Epithelial cell of esophagus (primary cell): ENCODE data around the gene KRT4.

Experiments used
- DNase-seq: peaks from one replicate; pipeline ENCODE4 v3.0.0; 2010; ENCODE audit warnings: low read depth
- H3K4me3 ChIP-seq: 2 replicates; pipeline ENCODE4 v1.5.1; 2011; ENCODE audit warnings: mild to moderate bottlenecking, low read length, control low read depth
- TF ChIP-seq, protein P1 (sequence below): IDR thresholded peaks from 2 replicates; pipeline ENCODE4 v1.5.1; 2011; ENCODE audit warnings: low read depth, mild to moderate bottlenecking, low read length, control low read depth, inconsistent platforms; ENCODE audit not compliant: insufficient read depth; ENCODE audit errors: missing control alignments

Gene KRT4

DNA sequence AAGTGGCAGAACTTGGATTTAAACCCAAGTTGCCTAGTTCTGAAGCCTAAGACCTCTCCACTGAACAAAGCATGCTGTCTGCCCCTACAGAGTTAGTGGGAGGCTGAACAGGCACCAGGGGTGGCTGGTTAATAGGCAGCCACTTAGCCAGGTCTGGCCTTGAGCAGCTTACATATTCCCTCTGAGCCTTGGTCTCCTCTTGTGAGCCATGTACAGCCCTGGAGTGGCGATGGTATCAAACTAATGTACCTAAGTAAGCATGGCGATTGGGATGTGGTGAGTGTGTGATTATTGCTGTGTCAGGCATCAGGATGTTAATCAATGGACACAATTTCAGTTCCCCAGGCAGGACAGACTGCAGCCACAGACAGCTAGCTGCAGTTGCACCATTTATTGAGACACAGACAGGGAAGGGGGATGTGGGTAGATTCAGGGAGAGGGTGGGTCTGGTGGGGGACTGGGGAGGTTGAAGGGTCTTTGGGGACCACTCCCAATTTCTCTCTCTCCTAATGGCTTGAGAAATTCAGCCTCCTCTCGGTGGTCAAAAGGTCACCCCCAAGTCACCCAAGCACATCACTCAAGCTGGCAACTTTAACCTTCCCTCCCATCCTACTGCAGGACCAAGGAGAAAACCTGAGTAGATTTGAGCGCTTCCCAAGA, 7.3 kb upstream of the KRT4 start:
- TF ChIP-seq, protein P1, sequence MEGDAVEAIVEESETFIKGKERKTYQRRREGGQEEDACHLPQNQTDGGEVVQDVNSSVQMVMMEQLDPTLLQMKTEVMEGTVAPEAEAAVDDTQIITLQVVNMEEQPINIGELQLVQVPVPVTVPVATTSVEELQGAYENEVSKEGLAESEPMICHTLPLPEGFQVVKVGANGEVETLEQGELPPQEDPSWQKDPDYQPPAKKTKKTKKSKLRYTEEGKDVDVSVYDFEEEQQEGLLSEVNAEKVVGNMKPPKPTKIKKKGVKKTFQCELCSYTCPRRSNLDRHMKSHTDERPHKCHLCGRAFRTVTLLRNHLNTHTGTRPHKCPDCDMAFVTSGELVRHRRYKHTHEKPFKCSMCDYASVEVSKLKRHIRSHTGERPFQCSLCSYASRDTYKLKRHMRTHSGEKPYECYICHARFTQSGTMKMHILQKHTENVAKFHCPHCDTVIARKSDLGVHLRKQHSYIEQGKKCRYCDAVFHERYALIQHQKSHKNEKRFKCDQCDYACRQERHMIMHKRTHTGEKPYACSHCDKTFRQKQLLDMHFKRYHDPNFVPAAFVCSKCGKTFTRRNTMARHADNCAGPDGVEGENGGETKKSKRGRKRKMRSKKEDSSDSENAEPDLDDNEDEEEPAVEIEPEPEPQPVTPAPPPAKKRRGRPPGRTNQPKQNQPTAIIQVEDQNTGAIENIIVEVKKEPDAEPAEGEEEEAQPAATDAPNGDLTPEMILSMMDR, result no peak
- no peak for DNase-seq
- no peak overlapping the region for H3K4me3 ChIP-seq

DNA sequence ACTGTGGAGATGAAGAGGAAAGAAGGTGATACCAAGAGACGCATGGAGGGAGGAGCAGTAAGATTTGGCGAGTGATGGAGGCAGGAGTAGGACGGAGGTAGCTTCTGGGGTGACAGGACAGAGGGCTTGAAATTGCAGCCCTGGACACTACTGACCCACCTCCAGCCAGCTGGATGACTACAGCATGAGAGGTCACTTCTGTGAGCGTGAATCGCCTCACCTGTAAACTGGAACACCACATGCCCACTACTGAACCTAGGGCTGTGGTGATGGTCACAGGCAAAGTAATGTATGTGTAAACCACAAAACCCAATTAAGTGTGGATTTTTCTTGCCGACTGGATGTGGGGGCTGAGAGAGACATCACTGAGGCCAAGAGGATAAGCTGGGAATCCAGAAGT, 6.6 kb upstream of the KRT4 start:
- H3K4me3 ChIP-seq, result no peak overlapping the region
- no peak for DNase-seq
- TF ChIP-seq, protein P1, result no peak

DNA sequence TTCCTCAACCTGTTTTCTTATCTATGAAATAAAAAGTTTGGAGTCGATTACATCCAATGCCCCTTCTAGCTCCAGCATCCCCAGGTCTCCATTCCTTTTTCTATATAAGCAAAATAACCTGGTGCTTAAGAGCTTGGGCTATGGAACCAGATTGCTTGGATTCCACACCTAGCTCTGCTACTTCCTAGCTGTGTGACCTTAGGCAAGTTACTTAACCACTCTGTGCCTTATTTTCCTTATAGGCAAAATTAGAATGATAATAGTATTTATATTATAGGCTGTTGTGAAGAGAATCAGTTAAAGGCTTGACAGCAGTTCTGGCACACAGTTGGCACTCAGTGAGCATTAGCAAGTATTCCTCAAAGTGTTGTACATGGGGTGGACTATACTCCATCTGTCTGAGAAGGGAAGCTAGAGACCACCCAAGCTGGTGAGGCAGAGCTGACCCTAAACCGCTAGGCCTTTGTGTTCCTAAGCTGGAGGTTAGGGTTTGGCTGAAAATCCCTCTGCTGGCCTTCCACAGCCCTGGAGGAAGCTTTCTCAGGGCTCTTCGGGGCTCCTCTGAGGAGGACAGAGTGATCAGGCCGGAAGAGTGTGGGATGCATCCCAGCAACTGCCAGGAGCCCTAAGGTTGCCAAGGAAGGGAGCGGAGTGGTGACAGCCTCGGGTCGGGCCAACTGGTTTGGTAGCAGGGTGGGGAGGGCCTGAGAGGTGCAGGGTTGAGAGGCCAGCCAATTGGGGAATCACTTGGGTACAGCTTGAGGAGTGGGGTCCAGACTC, 6.0 kb upstream of the KRT4 start:
- TF ChIP-seq, protein P1, result no peak
- no peak overlapping the region for H3K4me3 ChIP-seq
- no peak for DNase-seq

DNA sequence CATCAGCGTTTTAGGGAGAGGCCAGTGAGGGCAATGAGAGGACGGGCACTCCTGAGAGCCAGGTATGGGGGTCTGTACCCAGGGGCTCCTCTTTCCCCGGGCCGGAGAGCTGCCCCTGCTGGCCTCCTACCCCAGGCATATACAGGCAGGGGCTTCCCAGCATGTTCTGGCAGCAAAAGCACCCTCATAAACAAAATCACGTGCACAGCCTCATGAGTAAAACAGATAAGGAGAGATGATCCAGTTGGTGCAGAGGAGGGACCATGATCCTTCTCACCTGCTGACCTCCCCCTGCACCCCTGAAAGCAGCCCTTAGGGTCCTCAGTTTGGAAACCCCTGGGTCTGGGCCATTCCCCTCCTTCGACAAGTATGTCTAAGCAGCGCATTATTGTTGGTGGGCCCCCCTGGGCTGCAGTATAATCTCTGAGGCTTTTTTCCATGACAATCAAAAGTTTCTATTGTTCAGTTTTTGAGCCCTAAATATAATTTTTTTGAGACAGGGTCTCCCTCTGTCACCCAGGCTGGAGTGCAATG, 5.0 kb upstream of the KRT4 start:
- TF ChIP-seq, protein P1, result no peak
- DNase-seq, result no peak
- no peak overlapping the region for H3K4me3 ChIP-seq

DNA sequence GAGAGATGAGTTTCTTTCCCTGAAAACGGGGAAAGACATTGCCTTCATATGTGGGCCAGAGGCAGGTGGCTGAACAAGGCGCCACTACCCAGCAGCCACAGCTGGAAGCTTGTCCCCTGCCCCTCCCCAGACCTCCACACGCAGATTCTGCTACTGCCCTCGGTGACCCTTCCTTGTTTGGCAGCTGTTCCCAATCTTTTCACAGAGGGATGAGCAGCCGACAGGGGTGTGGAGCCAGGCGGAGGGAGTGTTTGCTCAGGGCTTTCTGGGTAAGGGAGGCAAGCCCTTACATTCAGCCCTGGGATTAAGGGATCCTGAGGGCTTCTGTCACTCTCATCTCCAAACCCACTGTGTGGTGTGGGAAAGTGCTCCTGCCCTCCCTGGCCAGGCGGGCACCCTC, 4.5 kb upstream of the KRT4 start:
- no peak overlapping the region for H3K4me3 ChIP-seq
- TF ChIP-seq, protein P1, result no peak
- DNase-seq, result no peak

DNA sequence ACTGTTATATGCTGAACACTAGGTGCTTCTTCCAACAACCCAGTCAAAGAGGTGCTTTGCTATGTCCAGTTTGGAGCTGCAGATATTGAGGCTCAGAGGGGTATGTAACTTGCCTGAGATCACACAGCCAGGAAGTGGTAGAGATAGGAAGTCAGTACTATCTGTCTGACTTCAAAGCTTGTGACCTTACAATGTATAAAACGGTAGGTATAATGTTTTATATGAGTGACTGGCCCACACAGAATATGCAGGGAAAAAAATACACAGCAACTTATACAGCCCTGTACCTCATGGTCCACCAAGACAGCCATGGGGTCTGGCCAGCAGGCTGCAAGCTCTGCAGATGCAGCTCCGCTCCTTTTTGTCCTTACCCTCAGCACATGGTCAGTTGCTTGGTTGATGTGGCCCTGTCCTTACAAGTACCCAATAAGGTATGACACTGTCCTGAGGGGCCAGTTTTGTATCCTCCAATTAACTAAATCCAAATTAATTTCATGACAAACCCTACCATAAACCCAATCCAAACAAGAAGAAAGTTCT, 3.9 kb upstream of the KRT4 start:
- no peak for DNase-seq
- TF ChIP-seq, protein P1, result no peak
- H3K4me3 ChIP-seq, result no peak overlapping the region
